HG03280 (cell line): ENCODE results near the gene NFATC1.

Experiments used
- ATAC-seq: cut with Tn5 transposase; IDR thresholded peaks from one replicate; pipeline ENCODE4 v1.9.1; 2021; ENCODE audit warnings: mild to moderate bottlenecking, moderate library complexity; ENCODE audit not compliant: unreplicated experiment

The NFATC1 gene

GRCh38 chr18:79486356-79487182, 90.8 kb downstream of the NFATC1 start:
- ATAC-seq = no peak

- ATAC-seq = no peak
Observed at GRCh38 chr18:79487183-79487800, 91.6 kb downstream of the NFATC1 start.

- no peak for ATAC-seq
Observed at GRCh38 chr18:79487801-79488201, 92.1 kb downstream of the NFATC1 start.

- no peak for ATAC-seq
Observed at GRCh38 chr18:79488311-79489050, 92.8 kb downstream of the NFATC1 start.

- no peak for ATAC-seq
Observed at GRCh38 chr18:79489051-79489898, 93.5 kb downstream of the NFATC1 start.

- no peak for ATAC-seq
Observed at GRCh38 chr18:79489899-79490625, 94.3 kb downstream of the NFATC1 start.

GRCh38 chr18:79490626-79491041, 94.9 kb downstream of the NFATC1 start:
- no peak for ATAC-seq

- ATAC-seq = no peak
Observed at GRCh38 chr18:79491081-79491551, 95.4 kb downstream of the NFATC1 start.

- no peak for ATAC-seq
Observed at GRCh38 chr18:79493211-79493800, 97.6 kb downstream of the NFATC1 start.

- no peak for ATAC-seq
Observed at GRCh38 chr18:79493801-79494211, 98.1 kb downstream of the NFATC1 start.

- ATAC-seq = no peak
Observed at GRCh38 chr18:79494936-79495335, 99.2 kb downstream of the NFATC1 start.

- no peak for ATAC-seq
Observed at GRCh38 chr18:79495591-79496071, 99.9 kb downstream of the NFATC1 start.

GRCh38 chr18:79496237-79496977, 100.7 kb downstream of the NFATC1 start:
- ATAC-seq = no peak

- no peak for ATAC-seq
Observed at GRCh38 chr18:79496978-79497637, 101.4 kb downstream of the NFATC1 start.

GRCh38 chr18:79497638-79498081, 101.9 kb downstream of the NFATC1 start:
- ATAC-seq = peak; percentile 51

- ATAC-seq = no peak
Observed at GRCh38 chr18:79498662-79499061, 102.9 kb downstream of the NFATC1 start.

- ATAC-seq = no peak
Observed at GRCh38 chr18:79501006-79501405, 105.3 kb downstream of the NFATC1 start.

GRCh38 chr18:79502782-79503181, 107.1 kb downstream of the NFATC1 start:
- ATAC-seq = no peak
